DMS79 treated with DMSO at 0.1 percent for 48 hours (cell line): ENCODE data around the gene LRRTM1.

Source experiments
- DNase-seq: peaks from one replicate; lab custom pipeline; 2025; lab: John Stamatoyannopoulos, UW

The LRRTM1 gene, protein sequence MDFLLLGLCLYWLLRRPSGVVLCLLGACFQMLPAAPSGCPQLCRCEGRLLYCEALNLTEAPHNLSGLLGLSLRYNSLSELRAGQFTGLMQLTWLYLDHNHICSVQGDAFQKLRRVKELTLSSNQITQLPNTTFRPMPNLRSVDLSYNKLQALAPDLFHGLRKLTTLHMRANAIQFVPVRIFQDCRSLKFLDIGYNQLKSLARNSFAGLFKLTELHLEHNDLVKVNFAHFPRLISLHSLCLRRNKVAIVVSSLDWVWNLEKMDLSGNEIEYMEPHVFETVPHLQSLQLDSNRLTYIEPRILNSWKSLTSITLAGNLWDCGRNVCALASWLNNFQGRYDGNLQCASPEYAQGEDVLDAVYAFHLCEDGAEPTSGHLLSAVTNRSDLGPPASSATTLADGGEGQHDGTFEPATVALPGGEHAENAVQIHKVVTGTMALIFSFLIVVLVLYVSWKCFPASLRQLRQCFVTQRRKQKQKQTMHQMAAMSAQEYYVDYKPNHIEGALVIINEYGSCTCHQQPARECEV

GRCh38 chr2:80303909-80304837 lies at the start of gene LRRTM1:
TSS of gene LRRTM1 (minus strand) at chr2:80304752. CDS start at chr2:80303819, 933 bp downstream.
- DNase-seq: peak; percentile 35

DNA sequence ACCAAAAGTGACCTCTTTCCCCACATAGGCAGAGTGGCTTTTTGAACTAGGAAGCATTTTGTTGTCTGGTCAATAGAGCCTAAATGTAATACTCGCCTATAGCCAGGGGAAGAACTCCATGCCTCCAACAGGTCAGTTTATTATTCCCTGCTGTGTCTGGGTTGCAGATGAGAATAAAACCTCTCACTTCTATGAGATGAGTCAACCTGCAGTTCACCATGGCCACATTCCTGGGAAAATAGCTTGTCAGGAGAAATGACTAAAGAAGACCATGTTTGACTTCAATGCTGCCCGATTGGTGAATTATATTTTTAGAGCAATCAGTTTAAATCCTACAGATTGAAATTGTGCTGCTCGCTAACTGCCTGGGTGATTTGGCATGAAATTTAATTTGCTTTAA lies 46.7 kb upstream of the LRRTM1 start:
- DNase-seq: no peak

- DNase-seq: no peak
These were observed 44.4 kb upstream of the LRRTM1 start for GRCh38 chr2:80348953-80349352.

GRCh38 chr2:80348078-80348477 lies 43.5 kb upstream of the LRRTM1 start:
- DNase-seq: no peak

DNA sequence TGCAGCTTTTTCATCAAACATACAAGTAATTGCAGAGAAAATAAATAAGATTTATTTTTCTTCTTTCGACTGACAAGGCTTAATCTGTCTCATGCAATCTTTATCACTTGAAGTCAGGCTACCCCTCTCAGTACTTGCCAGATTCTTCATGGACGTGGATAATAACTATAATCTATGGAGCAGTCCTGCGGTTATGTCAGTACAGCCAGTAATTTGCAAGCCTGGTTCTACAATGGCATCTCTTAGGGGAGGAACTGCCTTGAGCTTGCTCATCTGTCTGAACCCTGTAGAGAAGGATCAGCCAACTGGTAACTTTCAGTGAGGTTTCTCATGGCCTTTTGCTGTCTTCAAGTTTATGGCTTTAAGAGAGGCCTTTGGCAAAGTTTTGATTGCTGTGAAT lies 35.5 kb upstream of the LRRTM1 start:
- no peak for DNase-seq

GRCh38 chr2:80338794-80339193 lies 34.2 kb upstream of the LRRTM1 start:
- no peak for DNase-seq

- DNase-seq: no peak
These were observed 30.9 kb upstream of the LRRTM1 start for GRCh38 chr2:80335411-80335810.

GRCh38 chr2:80333886-80334285 lies 29.3 kb upstream of the LRRTM1 start:
- DNase-seq: no peak

GRCh38 chr2:80330527-80331450 lies 26.2 kb upstream of the LRRTM1 start:
- no peak for DNase-seq

GRCh38 chr2:80329491-80329890 lies 24.9 kb upstream of the LRRTM1 start:
- DNase-seq: no peak

DNA sequence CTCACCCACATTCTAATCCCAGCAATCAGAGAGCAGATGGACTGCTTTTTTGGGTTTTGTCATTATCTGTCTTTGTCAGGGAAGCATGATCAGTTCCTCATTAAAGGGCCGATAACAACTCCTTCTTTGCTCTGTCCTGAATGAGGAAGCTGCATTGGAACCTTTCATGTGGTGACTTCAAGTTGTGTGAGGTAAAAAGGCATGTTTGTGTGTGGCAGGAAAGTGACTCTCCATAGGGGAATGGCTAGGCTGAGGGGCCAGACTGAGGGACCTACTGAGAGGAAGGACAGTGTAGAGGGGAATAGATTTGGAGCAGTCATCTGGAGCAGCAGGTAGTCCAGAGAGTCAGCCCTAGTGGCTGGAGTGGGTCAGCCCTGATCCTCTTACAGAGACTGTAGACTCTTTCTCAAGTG lies 23.6 kb upstream of the LRRTM1 start:
- no peak for DNase-seq

DNA sequence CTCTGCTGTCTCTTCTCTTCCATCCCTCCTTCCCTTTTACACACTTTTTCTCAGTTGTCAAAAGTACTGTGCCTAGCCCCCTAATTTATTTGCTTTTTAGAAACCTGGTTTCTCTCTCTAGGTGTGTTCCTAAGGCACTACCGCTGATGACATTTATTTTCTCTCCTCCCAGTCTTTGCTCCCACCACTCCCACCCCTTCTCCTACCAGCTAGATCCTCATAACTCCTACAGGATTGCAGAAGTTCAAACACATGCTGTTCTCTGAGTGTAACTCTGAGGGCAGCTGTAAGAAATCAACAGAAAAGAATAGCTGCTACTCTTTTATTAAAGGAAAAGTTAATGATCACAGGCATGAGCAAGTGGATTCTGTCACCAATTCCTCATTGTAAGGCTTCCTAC lies 22.3 kb upstream of the LRRTM1 start:
- no peak for DNase-seq

- no peak for DNase-seq
These were observed 21.7 kb upstream of the LRRTM1 start for GRCh38 chr2:80326214-80326613.

DNA sequence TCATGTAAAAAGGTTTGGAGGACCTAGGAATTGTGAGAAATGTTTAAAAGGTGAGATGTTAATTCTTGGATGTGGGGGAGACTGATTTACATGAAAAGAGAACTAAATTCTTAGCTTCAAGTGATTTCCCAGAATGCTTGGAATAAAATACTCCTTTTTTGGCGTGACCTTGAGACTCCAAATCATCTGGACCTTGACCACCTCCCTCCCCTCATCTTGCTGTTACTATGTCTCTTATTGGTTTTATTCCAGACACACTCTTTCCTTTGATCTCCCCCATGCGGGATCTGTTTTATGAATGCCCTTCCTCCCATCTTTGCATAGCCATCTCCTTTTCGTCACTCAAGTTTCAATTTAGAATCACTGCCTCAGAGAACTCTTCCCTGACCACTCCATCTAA lies 20.0 kb upstream of the LRRTM1 start:
- DNase-seq: no peak

- DNase-seq: no peak
These were observed 19.1 kb upstream of the LRRTM1 start for GRCh38 chr2:80323610-80324009.

- DNase-seq: no peak
These were observed 18.4 kb upstream of the LRRTM1 start for GRCh38 chr2:80322958-80323357.

DNA sequence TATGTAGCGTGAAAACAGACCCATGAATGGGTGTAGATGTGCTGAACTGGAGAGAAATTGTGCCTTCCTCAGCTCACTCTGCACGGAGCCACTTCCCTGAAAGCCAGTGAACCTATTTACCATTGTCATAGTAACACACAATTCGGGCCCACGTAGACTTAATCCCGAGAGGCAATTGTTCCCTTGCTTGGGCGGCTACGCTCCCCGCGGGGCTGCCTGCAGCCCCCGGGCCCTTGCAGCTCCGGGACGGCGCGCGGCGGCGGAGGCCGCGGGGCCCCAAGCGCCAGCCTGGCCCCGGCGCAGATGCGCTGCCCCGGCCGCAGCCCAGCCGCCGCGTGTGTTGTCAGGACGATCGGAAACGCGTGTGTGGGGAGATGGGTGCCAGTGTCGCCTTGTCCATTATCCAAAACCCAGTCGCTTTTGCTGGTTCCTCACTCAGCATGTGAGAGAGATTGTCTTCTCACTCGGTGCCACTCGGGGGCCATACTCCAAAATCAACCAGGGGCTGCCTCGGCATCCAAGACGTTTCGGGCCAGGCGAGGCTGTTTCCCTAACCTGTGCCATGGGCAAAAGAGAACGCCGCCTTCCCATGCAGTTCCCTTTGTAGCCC lies 17.9 kb upstream of the LRRTM1 start:
- no peak for DNase-seq

- DNase-seq: no peak
These were observed 7.8 kb upstream of the LRRTM1 start for GRCh38 chr2:80312282-80312839.

DNA sequence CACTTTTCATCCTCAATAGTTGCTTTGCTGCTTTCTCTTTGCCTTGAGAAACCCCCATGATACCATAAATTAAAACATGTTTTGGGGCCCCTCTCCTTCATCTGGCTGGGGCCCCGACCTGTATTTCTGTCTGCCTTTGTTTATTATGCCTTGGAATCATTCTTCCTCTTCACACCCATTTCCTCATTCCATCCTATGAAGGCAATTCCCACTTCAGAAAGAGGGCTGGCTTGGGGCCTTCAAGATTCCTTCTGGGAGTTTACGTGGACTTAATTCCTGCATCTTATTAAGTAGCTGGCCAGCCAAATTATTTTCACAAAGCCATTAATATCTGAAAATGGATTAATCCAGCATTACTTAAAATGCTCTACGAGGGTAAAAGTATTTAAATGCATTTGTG lies 6.8 kb upstream of the LRRTM1 start:
- DNase-seq: no peak

- no peak for DNase-seq
These were observed 1.3 kb downstream of the LRRTM1 start for GRCh38 chr2:80303006-80303908.
